ENCODE data around the gene ASNS.

ASNS gene

GRCh38 chr7:97868788-97869187, 3.4 kb downstream of the ASNS start:
- no peak for DNase-seq (ENCODE audit: extremely low spot score)
- ChIA-PET CTCF (no interaction called here), POLR2A (no interaction called here)
- TF ChIP-seq, protein P1, sequence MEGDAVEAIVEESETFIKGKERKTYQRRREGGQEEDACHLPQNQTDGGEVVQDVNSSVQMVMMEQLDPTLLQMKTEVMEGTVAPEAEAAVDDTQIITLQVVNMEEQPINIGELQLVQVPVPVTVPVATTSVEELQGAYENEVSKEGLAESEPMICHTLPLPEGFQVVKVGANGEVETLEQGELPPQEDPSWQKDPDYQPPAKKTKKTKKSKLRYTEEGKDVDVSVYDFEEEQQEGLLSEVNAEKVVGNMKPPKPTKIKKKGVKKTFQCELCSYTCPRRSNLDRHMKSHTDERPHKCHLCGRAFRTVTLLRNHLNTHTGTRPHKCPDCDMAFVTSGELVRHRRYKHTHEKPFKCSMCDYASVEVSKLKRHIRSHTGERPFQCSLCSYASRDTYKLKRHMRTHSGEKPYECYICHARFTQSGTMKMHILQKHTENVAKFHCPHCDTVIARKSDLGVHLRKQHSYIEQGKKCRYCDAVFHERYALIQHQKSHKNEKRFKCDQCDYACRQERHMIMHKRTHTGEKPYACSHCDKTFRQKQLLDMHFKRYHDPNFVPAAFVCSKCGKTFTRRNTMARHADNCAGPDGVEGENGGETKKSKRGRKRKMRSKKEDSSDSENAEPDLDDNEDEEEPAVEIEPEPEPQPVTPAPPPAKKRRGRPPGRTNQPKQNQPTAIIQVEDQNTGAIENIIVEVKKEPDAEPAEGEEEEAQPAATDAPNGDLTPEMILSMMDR (IDR thresholded peaks at IDR 0.05; ENCODE audit: control extremely low read depth, extremely low read depth, low read depth, missing control alignments) = no peak

DNA sequence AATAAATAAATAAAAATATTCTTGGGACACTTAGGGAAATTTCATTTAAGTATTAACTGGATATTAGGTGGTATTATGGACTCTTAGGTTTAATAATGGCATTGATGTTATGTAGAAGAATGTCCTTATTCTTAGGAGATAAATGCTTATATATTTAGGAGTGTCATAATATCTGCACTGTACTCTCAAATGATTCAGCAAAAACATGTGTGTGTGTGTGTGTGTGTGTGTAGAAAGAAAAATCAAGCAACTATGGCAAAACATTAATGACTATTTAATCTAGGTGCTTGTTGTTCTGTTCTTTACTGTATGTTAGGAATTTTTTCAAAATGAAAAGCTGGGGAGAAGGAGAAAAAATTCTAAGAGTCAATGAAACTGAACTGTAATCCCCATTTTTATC, 3.9 kb downstream of the ASNS start:
- no peak for DNase-seq (ENCODE audit: extremely low spot score)
- ChIA-PET POLR2A (no interaction called here), CTCF (no interaction called here)
- TF ChIP-seq, protein P1 (IDR thresholded peaks at IDR 0.05; ENCODE audit: control extremely low read depth, extremely low read depth, low read depth, missing control alignments) = no peak

DNA sequence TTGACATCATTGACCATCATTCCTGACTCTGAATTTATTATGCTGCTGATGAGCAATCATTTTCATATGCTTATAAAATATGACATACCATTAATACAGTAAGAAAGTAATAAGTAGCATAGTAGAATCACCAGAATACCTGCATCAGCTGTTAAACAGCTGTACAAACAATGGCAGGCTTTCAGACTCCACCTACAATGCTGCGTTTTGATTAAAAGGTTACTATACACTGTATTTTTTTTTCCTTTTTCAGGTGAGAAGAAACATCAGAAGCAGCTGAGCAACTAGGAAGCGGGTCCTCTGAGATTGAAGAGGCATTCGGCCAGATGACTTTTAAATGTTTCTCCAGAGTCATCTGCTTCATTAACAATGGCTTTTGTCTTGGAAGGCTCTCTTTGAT, 7.1 kb downstream of the ASNS start:
- no peak for DNase-seq (ENCODE audit: extremely low spot score)
- TF ChIP-seq, protein P1 (IDR thresholded peaks at IDR 0.05; ENCODE audit: control extremely low read depth, extremely low read depth, low read depth, missing control alignments) = no peak
- CTCF ChIA-PET = interaction anchor here (1.0 to 1.3 kb wide), 2 partner anchors 21 to 29 kb away, joined by 3 to 4 read pairs; no protein-coding TSS in a partner anchor
- POLR2A ChIA-PET = no interaction called here

- POLR2A ChIA-PET = no interaction called here
- TF ChIP-seq, protein P1 (IDR thresholded peaks at IDR 0.05; ENCODE audit: control extremely low read depth, extremely low read depth, low read depth, missing control alignments) = no peak
- no peak for DNase-seq (ENCODE audit: extremely low spot score)
- CTCF ChIA-PET = no interaction called here
Observed at GRCh38 chr7:97859606-97860204, 12.5 kb downstream of the ASNS start.

GRCh38 chr7:97858221-97858620, 14.0 kb downstream of the ASNS start:
- CTCF ChIA-PET = interaction anchor here (1.1 kb wide), 1 partner anchor 13 kb away, joined by 5 read pairs; no protein-coding TSS in a partner anchor
- POLR2A ChIA-PET = no interaction called here

GRCh38 chr7:97857544-97857943, 14.7 kb downstream of the ASNS start:
- CTCF ChIA-PET = interaction anchor here (1.1 to 3.1 kb wide), 5 partner anchors 9 to 691 kb away, joined by 3 to 13 read pairs (median 5); no protein-coding TSS in a partner anchor
- POLR2A ChIA-PET = no interaction called here
- DNase-seq (ENCODE audit: extremely low spot score) = no peak
- TF ChIP-seq, protein P1 (IDR thresholded peaks at IDR 0.05; ENCODE audit: control extremely low read depth, extremely low read depth, low read depth, missing control alignments) = no peak

More at GRCh38 chr7:97858221-97858620, 14.0 kb downstream of the ASNS start:
- TF ChIP-seq, protein P1 (IDR thresholded peaks at IDR 0.05; ENCODE audit: control extremely low read depth, extremely low read depth, low read depth, missing control alignments) = no peak
- DNase-seq (ENCODE audit: extremely low spot score) = no peak
